ENCODE measurements around the gene GGN.

- TF ChIP-seq EZH2phosphoT487 (IDR thresholded peaks at IDR 0.05; ENCODE audit: insufficient read depth, low read depth) (no peak), EZH2 (IDR thresholded peaks at IDR 0.05; ENCODE audit: insufficient read depth, poor library complexity, severe bottlenecking) (no peak)
Measured at GRCh38 chr19:38385057-38385803, 2.6 kb downstream of the GGN start.
